IMR-90 (cell line): ENCODE measurements around the gene TAS1R1. TPM values are rescaled to one million over a fixed set of nuclear protein-coding genes. Genes with fewer than 3 reads are reported as not detected.

Experiments used
- ATAC-seq: fragments of 200-7000 bp; cut with Tn5 transposase; 2 replicates; pipeline ENCODE4 v1.9.1; 2020; ENCODE audit warnings: low read depth, mild to moderate bottlenecking, moderate library complexity
- BruUV-seq: library from RNA; stranded (reverse); fragments of 400-500 nt; replicated peaks from 2 replicates; lab custom pipeline; 2021; lab: Mats Ljungman, UMichigan
- CTCF ChIA-PET: fragments of 300-600 bp; formaldehyde crosslinking; extraction: SDS; loops from one replicate; lab custom pipeline; 2021; ENCODE audit warnings: antibody characterized with exemption; lab: Yijun Ruan, JAX
- POLR2A ChIA-PET: fragments of 300-600 bp; sonication (Branson Sonifier 250); formaldehyde crosslinking; loops from one replicate; lab custom pipeline; 2022; ENCODE audit warnings: antibody characterized with exemption; ENCODE audit not compliant: unreplicated experiment; lab: Charles Lee
- DNase-seq: peaks from one replicate; pipeline ENCODE4 v3.0.0; 2013
- H2AFZ ChIP-seq: replicated peaks from 2 replicates; pipeline ENCODE3; 2013; ENCODE audit warnings: low read length, mild to moderate bottlenecking; ENCODE audit not compliant: poor library complexity
- H2AK5ac ChIP-seq: 2 replicates; pipeline ENCODE4 v1.6.1; 2013; ENCODE audit warnings: low read depth, low read length, inconsistent platforms
- H2AK9ac ChIP-seq: replicated peaks from 2 replicates; pipeline ENCODE3; 2013; ENCODE audit warnings: mild to moderate bottlenecking, low read depth, low read length, moderate library complexity; ENCODE audit not compliant: poor library complexity
- H2BK120ac ChIP-seq: 2 replicates; pipeline ENCODE4 v1.6.1; 2013; ENCODE audit warnings: low read depth, low read length, inconsistent platforms
- H2BK15ac ChIP-seq: 3 replicates; pipeline ENCODE4 v1.6.1; 2013; ENCODE audit warnings: low read depth, low read length, inconsistent platforms
- H2BK20ac ChIP-seq: 2 replicates; pipeline ENCODE4 v1.6.1; 2013; ENCODE audit warnings: low read depth, mild to moderate bottlenecking, inconsistent platforms, low read length, moderate library complexity
- H2BK5ac ChIP-seq: 2 replicates; pipeline ENCODE4 v1.6.1; 2013; ENCODE audit warnings: mild to moderate bottlenecking, low read depth, low read length, inconsistent platforms; ENCODE audit not compliant: poor library complexity, severe bottlenecking
- H3K14ac ChIP-seq: replicated peaks from 2 replicates; pipeline ENCODE4 v1.6.1; 2013; ENCODE audit warnings: low read depth, low read length, inconsistent platforms
- H3K18ac ChIP-seq: 2 replicates; pipeline ENCODE4 v1.6.1; 2013; ENCODE audit warnings: low read depth, low read length, control low read depth
- H3K23ac ChIP-seq: 2 replicates; pipeline ENCODE4 v1.6.1; 2013; ENCODE audit warnings: low read depth, low read length, inconsistent platforms
- H3K27ac ChIP-seq: 2 replicates; pipeline ENCODE4 v1.5.1; 2013; ENCODE audit warnings: mild to moderate bottlenecking, control low read depth, low read length; ENCODE audit not compliant: insufficient read depth
- H3K27me3 ChIP-seq: 2 replicates; pipeline ENCODE4 v1.6.1; 2013; ENCODE audit warnings: low read length; ENCODE audit not compliant: control insufficient read depth, insufficient read depth
- H3K36me3 ChIP-seq: 2 replicates; pipeline ENCODE4 v1.6.1; 2013; ENCODE audit warnings: low read length, mixed read lengths; ENCODE audit not compliant: control insufficient read depth, insufficient read depth
- H3K4ac ChIP-seq: 2 replicates; pipeline ENCODE4 v1.6.1; 2013; ENCODE audit warnings: low read depth, low read length, inconsistent platforms
- H3K4me1 ChIP-seq: 2 replicates; pipeline ENCODE4 v1.6.1; 2013; ENCODE audit warnings: low read length, mixed read lengths; ENCODE audit not compliant: control insufficient read depth, insufficient read depth
- H3K4me2 ChIP-seq: 2 replicates; pipeline ENCODE4 v1.6.1; 2013; ENCODE audit warnings: low read depth, mild to moderate bottlenecking, control low read depth, low read length, moderate library complexity
- H3K4me3 ChIP-seq: 2 replicates; pipeline ENCODE4 v1.5.1; 2013; ENCODE audit warnings: low read depth, mild to moderate bottlenecking, control low read depth, low read length, moderate library complexity; ENCODE audit not compliant: insufficient read depth
- H3K56ac ChIP-seq: 2 replicates; pipeline ENCODE4 v1.6.1; 2013; ENCODE audit warnings: low read length, inconsistent platforms; ENCODE audit not compliant: insufficient read depth; ENCODE audit errors: extremely low read depth
- H3K79me1 ChIP-seq, 2 experiments: 2 replicates each; pipeline ENCODE4 v1.6.1; 2013; ENCODE audit warnings: low read length in 2 of 2, inconsistent platforms in 1 of 2, low read depth in 1 of 2
- H3K9ac ChIP-seq: 2 replicates; pipeline ENCODE4 v1.6.1; 2013; ENCODE audit warnings: low read depth, low read length, control low read depth
- H3K9me1 ChIP-seq: 2 replicates; pipeline ENCODE4 v1.6.1; 2013; ENCODE audit warnings: low read length, inconsistent platforms; ENCODE audit not compliant: insufficient read depth
- H3K9me3 ChIP-seq: 2 replicates; pipeline ENCODE4 v1.6.1; 2013; ENCODE audit warnings: low read length; ENCODE audit not compliant: control insufficient read depth, insufficient read depth
- H4K20me1 ChIP-seq: 2 replicates; pipeline ENCODE4 v1.6.1; 2013; ENCODE audit warnings: low read length, inconsistent platforms; ENCODE audit not compliant: insufficient read depth
- H4K5ac ChIP-seq: 2 replicates; pipeline ENCODE4 v1.6.1; 2013; ENCODE audit warnings: mild to moderate bottlenecking, low read depth, low read length, control low read depth
- H4K8ac ChIP-seq, 2 experiments: 2 replicates each; pipeline ENCODE4 v1.6.1; 2013; ENCODE audit warnings: low read depth in 2 of 2, low read length in 2 of 2, control low read depth in 1 of 2, inconsistent platforms in 1 of 2
- H4K91ac ChIP-seq: 2 replicates; pipeline ENCODE4 v1.6.1; 2013; ENCODE audit warnings: low read depth, low read length, inconsistent platforms; ENCODE audit not compliant: insufficient read depth
- BHLHE40 ChIP-seq: fragments of 150-350 bp; IDR thresholded peaks from 2 replicates; pipeline ENCODE4 v1.6.1; 2016; ENCODE audit warnings: mild to moderate bottlenecking, low read depth, low read length
- CHD1 ChIP-seq: IDR thresholded peaks from 2 replicates; pipeline ENCODE4 v1.6.1; 2012; ENCODE audit warnings: low read depth, low read length, improper control_type of control experiment
- CTCF ChIP-seq: conservative IDR thresholded peaks from 2 replicates; pipeline ENCODE4 v1.5.1; 2012; ENCODE audit warnings: mild to moderate bottlenecking, low read depth, low read length, improper control_type of control experiment
- ELK1 ChIP-seq: fragments of 150-350 bp; IDR thresholded peaks from 2 replicates; pipeline ENCODE4 v1.6.1; 2016; ENCODE audit warnings: low read depth, mild to moderate bottlenecking, low read length, moderate library complexity, borderline replicate concordance
- MAZ ChIP-seq: IDR thresholded peaks from 2 replicates; pipeline ENCODE4 v1.6.1; 2012; ENCODE audit warnings: low read depth, mild to moderate bottlenecking, low read length, improper control_type of control experiment, moderate library complexity, borderline replicate concordance
- MXI1 ChIP-seq: IDR thresholded peaks from 2 replicates; pipeline ENCODE4 v1.6.1; 2012; ENCODE audit warnings: low read depth, mild to moderate bottlenecking, low read length, moderate library complexity, borderline replicate concordance
- NFE2L2 ChIP-seq: fragments of 150-350 bp; IDR thresholded peaks from 2 replicates; pipeline ENCODE4 v1.6.1; 2016; ENCODE audit warnings: low read depth, mild to moderate bottlenecking, low read length
- WGBS, 2 experiments: methylation state at CpG; one replicate each; pipeline versions ENCODE4 v1.1.5 to v1.1.7; 2013; ENCODE audit warnings: missing lambda C conversion rate in 2 of 2; ENCODE audit not compliant: insufficient read length in 1 of 2; ENCODE audit errors: extremely low coverage in 2 of 2; 5-methylcytosine and 5-hydroxymethylcytosine counted together
- dilution Hi-C: fragments of 300-500 bp; cut with HindIII; formaldehyde crosslinking; loops from one replicate; pipeline ENCODE4 v1.14.3; 2018; ENCODE audit warnings: low sequenced_read_pairs; ENCODE audit not compliant: unreplicated experiment
- in situ Hi-C: fragments of 300-500 bp; cut with MboI; formaldehyde crosslinking; loops from 3 replicates; pipeline ENCODE4 v1.14.3; 2019; ENCODE audit warnings: low sequenced_read_pairs, inconsistent platforms, mixed read lengths
- intact Hi-C: fragments of 100-400 bp; cut with micrococcal nuclease; formaldehyde crosslinking; loops from 2 replicates; pipeline ENCODE4 v1.10.0; 2022
- polyA plus RNA-seq, 3 experiments: library from polyadenylated mRNA; depleted of rRNA; stranded (reverse); fragments of >200 nt; gene quantifications; 2 replicates each; pipeline ENCODE4 v1.2.3, GENCODE V29; 2012; ENCODE audit warnings: low replicate concordance in 1 of 3
- total RNA-seq: library from RNA; depleted of rRNA; stranded (reverse); fragments of >200 nt; gene quantifications from 2 replicates; pipeline ENCODE4 v1.2.3, GENCODE V29; 2012

Gene TAS1R1
- total and polyA plus RNA-seq, 2 of the 4 experiments (the other 2 are of a cell fraction) = 0.05 TPM; not detected in 1

GRCh38 chr1:6614019-6614928 is 59.2 kb downstream of the TAS1R1 start:
- no peak overlapping the region for H3K23ac ChIP-seq
- H4K91ac ChIP-seq = no peak overlapping the region; the same call in 1 of the 2 replicates
- H2AFZ ChIP-seq = peak overlapping the region; percentile 91
- peak overlapping the region; percentile 86 for H3K9ac ChIP-seq
- no peak overlapping the region for H2BK15ac ChIP-seq
- WGBS, 2 experiments = 1% methylated on average over 25 of the region's 117 CpGs; no CpG with 5 or more reads in 1 of the 2 experiments
- POLR2A ChIA-PET = no interaction called here
- H3K4me3 ChIP-seq = peak overlapping the region; percentile 97
- H3K9me1 ChIP-seq = no peaks in the 10 kb centered on the region; the same call in 1 of the 2 replicates
- H2AK9ac ChIP-seq = peak overlapping the region; percentile 99
- no peaks in the 10 kb centered on the region for H3K27me3 ChIP-seq
- DNase-seq (peak; percentile 21), ATAC-seq (peak; percentile 33)
- H2AK5ac ChIP-seq = 0 out of 2 replicates have a peak overlapping the region, but pooled peaks have one; percentile 17
- H3K14ac ChIP-seq = no peak overlapping the region
- no peak overlapping the region for H2BK20ac ChIP-seq
- peak overlapping the region; percentile 10; the same call in 1 of the 2 replicates for H3K56ac ChIP-seq
- no TSS peak for BruUV-seq
- in situ Hi-C loops = no loop called here
- no peak overlapping the region for H2BK120ac ChIP-seq
- peak overlapping the region; percentile 87 for H2BK5ac ChIP-seq
- no peak overlapping the region for H4K8ac ChIP-seq
- TF ChIP-seq MXI1 (no peak), CHD1 (no peak), NFE2L2 (no peak), ELK1 (no peak), CTCF (no peak), BHLHE40 (no peak), MAZ (peak; percentile 68)
- H4K20me1 ChIP-seq = peaks cover 30% of the 10 kb centered on the region
- intact Hi-C loops = no loop called here
- H3K4ac ChIP-seq = no peak overlapping the region; the same call in 1 of the 2 replicates
- no peak overlapping the region for H3K4me2 ChIP-seq
- peaks cover 5% of the 10 kb centered on the region for H3K4me1 ChIP-seq
- CTCF ChIA-PET = no interaction called here
- no peaks in the 10 kb centered on the region for H3K9me3 ChIP-seq
- no peak overlapping the region for H4K5ac ChIP-seq
- peak overlapping the region; percentile 93 for H3K27ac ChIP-seq
- no peak overlapping the region; the same call in 1 of the 2 replicates for H3K18ac ChIP-seq
- peaks cover 20 to 48% of the 10 kb centered on the region in 2 experiments for H3K79me1 ChIP-seq
- H3K36me3 ChIP-seq = peaks cover 10% of the 10 kb centered on the region
- dilution Hi-C loops = no loop called here
